Measurements from ENCODE around the gene QRFP.

Gene QRFP

DNA sequence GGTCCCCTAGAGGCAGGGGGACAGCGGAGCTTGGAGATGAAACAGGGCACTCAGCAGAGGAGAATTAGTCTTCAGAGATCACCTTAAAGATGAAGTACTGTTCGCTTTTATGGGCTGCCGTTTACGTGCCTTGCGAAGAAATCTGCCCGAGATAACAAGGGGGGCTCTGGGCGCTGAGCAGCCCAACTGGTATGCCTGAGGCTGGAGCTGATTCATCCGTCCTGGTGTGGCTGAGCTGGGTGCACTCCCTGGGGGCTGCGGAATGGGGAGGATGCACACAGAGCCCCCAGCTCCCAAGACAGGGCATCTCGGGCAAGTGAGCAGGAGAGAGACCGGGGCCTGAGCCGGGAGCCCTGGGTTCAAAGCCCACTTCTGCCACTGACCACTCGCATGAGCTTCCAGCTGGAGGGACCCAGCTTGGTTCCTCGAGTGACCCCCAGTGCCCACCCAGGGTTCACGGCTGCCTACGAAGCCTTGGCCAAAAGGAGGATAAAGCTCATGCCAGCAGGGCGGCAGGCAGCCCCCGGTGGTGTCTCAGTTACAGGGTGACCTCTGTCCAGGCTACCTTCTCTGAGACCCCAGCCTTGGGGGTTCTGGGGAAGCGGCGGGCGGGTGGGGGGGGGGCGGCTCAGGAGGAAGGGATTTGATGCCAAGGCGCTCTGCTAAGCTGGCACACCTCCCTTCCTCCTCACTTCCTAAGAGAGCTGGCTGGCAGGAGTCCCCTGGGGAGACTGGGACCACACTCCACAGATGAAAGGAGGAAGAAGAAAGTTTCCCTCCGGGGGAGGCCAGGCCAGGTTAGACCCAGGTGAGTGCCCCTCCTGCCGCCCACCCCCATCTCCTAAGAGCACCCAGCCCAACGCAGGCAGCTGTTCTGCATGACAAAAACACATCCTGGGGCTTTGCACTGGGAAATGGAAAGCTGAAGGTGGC, 36.8 kb upstream of the QRFP start:
- DNase-seq: peak; percentile 88

DNA sequence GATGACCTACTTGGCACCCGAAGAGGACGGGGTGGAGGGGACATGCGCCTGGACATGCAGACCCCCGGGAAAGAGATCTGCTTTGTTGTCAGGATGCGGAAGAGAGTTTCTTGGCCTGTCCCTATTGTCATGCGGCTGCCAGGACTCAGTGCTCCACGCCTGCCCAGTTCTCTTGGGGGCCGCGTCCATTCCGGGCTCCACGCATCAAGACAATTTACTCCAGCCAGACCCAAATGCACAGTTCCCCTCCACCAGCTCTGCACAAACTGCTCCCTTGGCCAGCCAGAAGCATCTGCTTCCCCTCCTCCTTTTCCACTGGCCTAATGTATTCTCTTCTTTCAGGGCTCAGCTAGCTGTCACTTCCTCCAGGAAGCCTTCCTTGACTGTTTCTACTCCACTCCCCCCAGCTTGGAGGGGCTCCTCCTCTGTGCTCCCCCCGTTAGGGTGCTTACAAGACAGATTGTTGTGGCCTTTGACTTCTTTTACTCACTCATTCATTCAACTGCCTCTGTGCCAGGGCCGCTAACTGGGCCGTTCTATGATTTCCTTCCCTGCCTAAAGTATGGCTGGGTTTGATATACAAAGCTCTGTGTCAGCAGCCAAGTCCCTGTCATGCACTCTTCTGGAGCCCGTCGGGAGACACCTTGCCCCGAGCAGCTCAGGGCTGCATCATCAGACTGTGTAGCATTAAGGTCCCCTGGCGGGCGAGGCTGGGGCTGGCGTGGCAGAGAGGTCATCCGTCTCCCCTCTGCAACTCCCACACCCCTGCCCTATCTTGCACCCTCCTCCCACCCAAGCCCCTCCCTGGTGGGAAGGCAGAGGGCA, 35.9 kb upstream of the QRFP start:
- peak; percentile 38 for DNase-seq

DNA sequence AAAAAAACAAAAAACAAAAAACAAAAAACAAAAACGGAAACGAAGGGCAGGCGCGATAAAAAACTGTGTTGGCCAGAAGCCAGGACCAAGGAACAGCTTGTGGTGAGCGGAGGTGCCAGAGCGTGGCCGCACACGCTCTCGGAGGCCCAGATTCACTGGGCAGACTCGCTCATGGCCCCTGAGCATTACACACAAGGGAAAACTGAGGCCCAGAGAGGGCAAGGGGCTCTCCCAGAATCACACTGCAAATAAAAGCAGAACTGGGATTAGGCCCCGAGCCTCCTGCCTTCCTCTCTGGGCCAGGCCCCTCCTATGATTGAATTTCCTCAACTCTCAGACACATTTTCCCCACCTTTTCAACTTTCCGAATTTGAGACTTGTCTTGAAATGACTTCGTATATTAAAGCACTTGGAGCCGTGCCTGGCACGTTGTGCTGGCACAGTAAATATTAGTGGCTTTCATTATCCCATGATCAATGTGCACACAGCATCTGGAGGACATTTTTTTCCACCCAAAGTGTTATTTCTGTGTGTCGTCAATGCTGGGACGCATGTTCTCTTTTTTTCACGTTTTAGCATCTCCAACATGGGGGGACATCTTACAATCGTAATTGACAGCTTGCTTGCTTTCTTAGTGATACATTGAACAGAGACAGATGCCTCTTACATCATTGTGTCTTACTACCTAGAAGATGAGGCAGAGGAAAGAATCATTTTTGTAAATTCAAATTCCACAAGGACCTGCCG, 35.1 kb upstream of the QRFP start:
- no peak for DNase-seq

DNA sequence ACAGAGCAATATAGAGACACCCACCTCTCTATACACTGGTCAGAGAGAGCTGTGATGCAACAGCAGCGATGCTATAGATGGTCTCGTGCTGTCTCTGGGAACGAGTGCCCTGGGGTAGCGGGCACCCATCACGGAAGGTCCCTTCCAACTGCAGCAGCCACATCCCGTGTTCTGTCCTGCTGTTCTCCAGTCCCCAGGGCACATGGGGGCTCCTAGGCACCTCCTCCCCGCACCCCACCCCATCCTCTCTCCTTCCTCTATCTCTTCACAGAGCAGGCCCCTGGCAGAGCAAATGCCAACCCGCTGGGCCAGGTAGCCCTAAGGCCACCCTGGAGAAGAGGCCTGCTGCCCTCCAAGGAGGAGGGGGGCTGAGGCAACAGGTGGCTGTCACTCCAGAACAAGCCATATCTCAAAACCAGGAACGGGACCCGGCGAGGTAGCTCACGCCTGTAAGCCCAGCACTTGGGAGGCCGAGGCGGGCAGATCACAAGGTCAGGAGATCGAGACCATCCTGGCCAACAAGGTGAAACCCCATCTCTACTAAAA, 34.3 kb upstream of the QRFP start:
- DNase-seq: no peak

DNA sequence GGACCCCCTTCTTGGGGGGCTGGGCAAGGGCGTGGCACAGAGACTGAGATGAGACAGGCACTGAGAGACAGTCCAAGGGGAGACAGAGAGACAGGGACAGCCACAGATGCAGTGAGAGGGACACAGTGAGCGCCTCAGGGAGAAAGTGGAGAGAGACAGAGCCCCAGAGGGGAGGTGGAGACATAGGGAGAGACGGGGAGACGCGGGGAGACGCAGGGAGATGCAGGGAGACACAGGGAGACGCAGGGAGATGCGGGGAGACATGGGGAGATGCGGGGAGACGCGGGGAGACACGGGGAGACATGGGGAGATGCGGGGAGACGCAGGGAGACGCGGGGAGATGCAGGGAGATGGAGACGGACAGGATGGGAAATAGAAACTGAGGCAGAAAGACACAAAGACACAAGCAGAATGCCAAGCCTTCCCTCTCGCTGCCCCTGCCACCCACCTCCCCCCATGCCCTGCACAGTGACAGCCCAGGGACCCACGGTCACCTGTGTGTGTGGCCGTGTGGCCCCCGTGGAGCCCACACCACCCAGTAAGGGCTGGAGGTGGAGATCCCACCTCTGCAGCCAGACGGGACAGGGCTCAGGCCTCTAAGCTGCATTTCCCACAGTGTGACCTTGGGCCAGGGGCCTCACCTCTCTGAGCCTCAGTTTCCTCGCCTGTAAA, 33.7 kb upstream of the QRFP start:
- DNase-seq: no peak

DNA sequence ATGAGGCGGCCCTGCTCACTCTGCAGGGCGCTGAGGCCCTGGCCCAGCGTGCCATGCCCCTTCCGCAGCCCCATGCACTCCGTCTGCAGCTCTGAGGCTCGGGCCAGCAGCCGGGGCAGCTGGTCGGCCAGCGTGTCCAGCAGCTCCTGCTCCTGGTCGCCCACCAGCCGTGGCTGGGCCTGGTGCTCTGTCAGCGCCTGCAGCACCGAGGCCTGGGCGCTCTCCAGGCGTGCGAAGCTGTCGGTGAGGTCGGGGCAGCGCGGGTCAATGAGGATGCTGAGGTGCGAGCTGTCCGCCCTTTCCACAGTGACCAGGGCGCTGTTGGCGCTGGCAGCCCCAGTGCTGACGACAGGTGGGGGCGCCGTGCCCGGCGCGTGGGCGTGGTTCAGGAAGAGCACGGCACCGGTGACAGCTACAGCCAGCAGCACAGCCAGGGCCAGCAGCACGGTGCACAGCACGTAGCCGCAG, 33.0 kb upstream of the QRFP start:
- DNase-seq: no peak

DNA sequence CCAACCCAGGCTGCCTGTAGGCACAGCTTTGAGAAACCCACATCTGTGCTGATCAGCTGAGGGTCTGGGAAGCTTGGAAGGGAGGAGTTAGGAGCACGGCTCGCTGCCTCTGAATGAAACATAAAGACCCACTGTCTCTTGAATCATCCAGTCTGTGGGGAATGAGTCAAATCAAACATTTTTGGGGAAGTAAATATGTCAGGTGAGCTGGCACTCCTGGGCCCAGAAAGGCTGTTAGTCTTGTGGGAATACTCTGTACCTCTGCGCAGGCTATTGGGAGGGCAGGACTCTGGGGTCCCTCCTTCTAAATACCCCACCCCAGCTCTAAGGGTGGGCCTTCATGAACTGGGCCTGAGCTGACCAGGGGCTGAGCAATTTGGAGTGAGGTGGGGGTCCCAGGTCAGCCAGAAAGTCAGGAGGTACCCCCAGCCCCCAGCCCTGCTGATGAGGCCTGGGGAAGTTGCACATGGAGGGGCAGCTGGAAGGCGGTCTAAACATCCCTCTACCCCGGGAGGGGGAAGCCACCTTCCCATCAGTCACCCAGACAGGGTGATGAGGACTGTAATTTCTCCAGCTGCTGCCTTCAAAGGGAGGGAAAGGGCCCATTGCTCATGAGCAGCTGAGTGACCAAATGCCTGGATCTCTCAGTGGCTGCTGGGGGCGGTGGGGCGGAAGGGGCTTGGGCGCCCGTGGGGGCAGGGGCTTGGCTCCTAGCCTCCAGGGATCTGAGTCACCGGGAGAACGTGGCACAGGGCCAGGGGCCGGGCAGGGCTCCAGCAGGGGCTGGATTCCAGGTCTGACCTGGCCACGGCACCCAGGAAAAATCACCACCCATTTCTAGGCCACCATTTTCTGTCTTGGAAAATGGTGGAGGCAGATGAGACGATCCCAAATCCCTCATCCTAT, 31.6 kb upstream of the QRFP start:
- DNase-seq: peak; percentile 75

DNA sequence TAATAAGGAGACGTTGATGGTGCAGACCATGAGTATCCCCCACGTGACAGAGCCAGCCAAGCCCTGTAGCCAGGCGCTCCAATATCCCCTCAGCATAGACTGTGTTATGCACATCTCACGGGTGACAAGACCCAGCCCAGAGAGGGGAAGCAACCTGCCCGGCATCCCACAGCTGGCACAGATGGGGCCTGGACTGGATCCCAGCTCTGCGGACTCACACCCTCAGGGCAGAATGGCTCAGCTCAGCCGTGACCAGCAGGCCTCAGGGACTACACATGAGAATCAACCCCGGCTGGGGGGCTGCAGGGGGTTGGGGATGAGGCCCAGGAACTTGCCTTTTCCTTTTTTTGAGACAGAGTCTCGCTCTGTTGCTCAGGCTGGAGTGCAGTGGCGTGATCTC, 30.7 kb upstream of the QRFP start:
- peak; percentile 12 for DNase-seq

DNA sequence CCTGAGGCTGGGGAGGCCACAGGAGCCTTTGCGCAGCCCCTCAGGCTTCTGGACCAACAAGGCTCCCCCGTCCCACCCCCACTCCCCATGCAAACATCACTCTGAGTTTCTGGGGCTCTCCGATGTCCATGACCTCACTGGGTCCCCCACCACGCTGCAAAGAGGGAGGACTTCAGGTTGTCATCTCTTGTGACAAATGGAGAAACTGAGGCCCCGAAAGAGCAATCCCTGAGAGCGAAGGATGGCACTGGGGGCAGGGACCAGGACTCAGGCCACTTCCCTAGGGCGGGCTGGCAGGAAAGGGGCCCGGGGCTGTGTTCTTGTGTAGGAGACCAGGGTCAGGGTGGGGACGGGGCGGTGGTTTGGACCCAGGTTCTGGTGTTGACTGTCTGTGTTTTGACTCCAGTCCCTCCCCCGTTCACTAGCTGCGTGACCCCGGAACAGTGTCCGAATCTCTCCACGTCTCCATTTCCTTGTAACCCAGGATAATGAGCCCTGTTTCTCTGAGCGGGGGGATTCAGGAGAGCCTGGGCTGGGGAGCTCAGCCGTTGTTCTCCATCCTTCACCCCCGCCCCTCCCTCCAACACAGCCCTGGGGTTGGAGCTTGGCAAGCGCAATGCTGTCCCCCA, 28.6 kb upstream of the QRFP start:
- DNase-seq: no peak

DNA sequence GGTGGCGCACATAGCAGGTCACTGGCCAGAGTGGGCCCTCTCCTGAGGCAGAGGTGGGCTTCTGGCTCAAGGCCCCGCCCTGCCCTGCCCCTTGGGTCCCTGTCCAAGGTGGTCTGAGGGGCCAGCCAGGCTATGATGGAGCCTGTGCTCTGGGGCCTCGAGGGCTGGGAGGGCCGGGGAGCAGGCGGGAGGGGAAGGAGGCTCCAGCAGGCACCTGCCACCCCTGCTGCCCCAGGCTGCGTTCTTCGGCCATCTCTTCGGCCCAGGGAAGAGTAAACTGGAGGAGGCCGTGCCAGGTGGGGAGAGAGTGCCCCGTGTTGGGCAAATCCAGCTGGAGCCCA, 27.8 kb upstream of the QRFP start:
- no peak for DNase-seq

DNA sequence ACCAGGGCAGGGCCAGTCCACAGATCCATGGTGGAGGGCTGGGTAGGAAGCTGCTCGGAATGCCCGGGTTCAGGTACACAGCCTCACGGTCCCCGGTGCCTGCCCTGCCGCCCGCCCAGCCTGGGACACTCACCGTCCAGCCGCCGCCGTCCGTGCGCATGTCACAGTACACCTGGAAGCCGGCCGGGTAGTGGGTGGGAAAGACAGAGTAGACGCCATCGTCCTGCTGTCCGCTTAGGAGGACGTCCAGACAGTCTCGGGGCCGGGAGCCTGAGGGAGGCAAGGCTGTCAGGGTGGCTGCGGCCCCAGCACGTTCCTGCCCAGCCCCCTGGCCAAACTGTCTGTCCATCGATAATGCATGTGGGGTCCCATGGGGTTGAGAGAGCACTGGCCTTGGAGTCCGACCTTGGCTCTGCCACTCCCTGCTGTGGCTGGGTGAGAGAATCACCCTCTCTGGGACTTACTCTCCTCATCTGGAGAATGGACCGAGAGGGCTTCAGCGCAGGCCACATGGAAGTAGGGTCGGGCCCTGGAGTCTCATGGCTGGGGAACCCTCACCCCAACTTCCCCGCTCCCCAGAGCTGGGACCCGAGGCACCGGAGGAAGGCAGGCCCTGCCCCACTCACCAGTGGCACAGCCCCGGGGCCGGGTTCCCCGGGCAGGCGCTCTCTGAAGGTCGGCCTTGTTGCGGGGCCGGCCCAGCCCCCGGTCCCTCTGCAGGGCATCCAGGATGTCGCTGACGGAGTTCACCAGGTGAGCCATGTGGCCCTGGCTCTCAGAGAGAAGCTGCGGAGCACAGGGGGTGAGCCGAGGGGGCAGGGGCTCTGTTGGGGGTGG, 27.2 kb upstream of the QRFP start:
- no peak for DNase-seq

DNA sequence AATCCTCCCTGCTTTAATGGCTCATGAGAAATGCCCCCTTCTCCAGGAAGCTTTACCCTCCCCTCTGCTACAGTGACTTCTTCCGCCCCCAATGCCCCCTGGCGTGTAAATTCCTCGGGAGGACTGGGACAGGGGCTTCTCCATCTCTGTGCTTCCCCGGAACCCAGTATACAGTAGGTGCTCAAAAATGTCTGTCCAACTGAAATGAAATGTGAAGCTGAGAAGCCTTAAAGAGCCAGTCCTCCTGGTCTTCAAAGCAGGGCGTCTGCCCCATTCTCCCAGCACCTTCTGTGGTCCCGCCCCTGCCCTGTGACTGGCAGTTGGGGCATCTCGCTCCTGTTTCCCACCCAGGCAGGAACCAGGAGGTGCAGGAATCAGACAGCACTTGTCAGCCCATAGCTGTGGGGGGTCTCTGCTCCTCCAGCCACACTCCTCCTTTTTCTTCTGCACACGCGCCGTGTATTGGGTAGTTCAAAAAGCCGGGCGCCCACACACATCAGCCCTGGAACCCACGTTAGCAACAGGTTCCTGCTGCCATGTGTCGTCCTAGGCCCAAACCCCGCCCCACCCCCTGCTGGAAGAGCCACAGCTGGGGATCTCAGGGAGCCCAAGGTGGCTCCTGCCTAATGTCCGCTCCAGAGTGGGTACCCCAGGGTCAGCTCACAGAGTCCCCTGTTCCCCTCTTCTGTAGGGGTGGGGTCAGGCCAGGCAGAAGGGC, 26.4 kb upstream of the QRFP start:
- no peak for DNase-seq

DNA sequence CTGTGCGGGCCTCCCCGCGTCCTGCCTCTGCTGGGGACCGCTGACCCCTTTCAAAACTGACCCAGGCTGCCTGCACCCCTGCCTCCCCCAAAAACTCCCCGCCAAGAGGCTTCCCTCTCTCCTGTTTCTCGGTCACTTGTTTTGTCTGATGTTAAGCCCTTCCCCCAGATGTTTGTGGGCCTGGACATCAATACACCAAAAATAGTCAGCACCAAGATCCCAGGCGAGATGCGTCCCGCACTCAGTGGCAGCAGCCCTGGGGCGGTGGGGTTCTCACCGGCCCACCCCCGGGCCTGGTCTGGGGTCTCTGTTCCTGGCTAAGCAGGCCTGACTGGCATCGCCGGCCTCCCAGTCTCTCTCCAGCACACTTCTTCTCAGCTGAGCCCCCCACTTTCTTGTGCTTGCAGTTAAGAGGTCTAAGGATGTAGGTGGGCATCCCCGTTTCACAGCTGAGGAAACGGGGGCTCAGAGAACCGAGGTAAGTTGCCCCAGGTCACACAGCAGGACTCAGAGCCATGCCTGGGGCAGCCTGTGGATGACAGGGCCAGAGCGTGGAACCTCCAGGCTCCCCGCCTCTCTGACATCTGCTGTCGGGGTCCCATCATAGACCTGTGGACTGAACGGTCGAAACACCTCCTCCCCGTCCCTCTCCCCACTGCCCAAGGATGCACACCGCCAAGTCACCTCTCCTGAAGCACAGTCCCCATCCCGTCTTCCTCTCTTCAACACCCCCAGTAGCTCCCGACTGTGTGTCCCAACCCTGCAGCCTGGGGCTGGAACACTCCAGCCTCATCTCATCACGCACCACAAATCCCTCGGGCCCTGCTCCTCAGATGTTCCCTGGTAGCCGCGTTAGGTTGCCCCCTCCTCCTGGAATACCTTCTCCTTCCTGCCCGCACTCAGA, 25.6 kb upstream of the QRFP start:
- no peak for DNase-seq

DNA sequence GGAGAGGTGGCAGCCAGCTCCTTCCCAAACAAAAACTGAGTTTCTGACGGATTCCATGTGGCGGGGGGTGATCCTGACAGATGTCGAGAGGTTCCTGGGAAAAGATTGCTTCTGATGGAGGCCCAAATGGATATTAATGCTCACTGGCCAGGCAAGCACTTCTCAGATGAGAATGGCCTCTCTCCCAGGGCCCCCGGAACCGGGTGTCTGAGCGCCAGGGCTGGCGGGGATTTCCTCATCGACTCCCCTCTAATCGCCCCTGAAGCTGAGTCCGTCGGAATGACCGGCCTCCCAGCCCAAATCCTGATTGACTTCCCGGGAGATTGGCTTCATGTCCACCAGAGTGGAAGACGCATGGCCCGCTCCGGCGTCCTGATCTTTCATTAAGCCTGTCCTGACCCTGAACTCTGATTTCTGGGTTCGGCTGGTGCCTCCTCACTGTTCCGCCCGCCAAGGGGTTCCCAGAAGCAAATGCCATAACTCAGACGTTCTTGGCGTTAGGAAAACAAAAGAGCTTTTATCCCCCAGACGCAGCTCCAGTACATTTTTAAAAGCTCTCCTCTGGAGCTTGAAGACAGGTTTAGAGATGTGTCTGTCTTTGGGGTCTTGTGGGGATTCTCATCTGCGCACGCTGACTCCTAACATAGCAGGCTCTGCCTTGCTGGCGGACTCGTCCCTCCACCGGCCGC, 24.8 kb upstream of the QRFP start:
- DNase-seq: no peak

DNA sequence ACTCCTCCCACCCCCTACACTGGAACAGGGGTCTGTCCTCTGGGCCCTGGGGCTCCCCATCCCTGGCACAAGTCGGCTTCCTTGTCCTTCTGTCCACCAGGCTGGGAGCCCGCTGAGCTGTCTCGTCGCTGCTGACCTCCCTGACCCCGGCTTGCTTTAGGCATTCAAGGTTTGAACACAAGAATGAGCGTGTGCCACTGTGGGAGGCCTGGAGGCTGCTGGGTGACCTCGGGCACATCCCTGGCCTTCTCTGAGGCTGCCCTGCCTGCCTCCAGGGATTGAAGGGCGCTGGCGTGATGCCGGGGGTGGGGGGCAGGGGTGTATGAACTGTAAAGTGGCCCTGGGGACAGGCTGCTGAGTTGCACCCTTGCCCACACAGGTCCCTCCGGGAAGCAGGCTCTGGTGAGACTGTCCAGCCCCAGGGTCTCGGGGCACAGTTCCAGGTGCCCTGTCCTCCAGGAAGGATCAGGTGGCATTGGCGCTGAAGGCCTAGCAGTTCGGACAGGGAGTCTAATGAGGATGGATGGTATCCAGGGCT, 24.2 kb upstream of the QRFP start:
- no peak for DNase-seq

DNA sequence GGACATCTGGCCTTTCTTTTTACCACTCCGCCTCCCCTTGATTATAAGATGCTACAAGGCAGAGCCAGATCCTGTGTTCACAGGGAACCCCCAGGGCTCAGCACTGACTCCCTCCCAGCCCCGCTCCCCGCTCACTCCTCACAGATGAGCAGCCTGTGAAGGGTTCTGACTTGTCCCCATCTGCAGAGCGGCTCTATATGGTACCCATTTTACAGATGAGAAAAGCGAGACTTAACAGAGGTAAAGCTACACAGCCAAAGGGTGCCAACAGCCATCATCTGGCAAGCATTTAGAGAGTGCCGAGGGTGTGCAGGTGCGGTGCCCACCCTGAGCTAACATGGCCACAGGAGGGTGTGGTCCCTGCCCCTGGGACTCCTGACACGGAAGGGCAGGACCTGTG, 23.6 kb upstream of the QRFP start:
- no peak for DNase-seq

DNA sequence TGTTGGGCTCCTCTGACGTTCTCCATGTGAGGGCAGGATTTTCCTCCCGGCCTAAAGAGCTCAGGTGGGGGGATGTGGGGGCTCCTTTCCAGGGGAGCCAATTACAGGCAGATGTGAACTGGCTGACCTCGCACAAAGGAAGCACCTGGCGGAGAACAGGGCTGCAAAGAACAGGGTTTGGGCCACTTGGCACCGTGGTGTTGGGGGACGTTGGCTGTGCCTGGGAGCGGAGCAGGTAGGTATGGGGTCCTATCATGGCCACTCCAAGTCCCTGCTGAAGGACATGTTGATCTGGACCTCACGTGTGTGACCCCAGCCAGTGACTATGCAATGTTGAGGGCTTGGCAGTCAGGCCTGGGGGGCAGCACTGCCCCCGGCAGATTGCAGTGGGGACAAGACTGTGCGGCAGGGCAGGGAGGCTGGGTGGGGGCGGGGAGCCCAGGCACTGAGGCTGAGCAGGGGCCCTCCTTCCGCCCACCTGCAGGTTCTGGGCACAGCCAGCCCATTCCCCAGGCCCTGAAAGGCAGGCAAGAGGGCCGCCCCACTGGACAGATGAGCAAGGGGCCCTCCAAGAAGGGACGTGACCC, 23.0 kb upstream of the QRFP start:
- no peak for DNase-seq

All from NCI-H226 (cell line).